ENCODE data around the gene MBTPS1.

The MBTPS1 gene

DNA sequence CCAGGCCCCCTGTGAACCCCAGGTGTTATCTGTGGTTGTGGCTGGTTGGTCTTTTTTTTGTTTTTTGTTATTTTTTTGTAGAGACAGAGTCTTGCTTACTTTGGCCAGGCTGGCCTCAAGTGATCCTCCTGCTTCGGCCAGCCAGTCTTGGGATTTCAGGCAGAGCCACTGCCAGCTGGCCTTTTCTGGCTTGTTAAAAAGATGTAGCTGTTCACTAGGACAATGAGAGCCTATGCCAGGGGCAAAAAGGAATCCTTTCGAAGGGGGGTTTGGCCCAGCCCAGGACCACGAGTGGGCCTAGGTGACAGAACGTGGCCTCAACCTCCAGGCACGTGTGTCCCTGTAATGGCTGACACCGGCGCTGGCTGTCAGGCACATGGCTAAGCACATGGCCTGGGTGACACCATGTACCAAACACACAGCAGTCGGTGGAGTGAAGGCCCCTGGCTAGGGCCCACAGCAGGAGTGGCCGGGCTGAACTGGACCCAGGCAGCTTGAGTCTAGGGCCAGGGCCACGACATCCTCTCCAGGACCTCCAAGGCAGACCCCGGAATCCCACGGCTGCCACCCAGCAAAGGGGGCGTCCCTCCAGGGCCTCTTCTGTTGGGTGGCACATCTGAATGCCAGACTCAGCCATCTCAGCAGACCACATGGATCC is 67.2 kb downstream of the MBTPS1 start:
- no peak for DNase-seq

- DNase-seq = no peak
These were observed 67.9 kb downstream of the MBTPS1 start for GRCh38 chr16:84048871-84049270.

- DNase-seq = no peak
These were observed 68.5 kb downstream of the MBTPS1 start for GRCh38 chr16:84048270-84048669.

DNA sequence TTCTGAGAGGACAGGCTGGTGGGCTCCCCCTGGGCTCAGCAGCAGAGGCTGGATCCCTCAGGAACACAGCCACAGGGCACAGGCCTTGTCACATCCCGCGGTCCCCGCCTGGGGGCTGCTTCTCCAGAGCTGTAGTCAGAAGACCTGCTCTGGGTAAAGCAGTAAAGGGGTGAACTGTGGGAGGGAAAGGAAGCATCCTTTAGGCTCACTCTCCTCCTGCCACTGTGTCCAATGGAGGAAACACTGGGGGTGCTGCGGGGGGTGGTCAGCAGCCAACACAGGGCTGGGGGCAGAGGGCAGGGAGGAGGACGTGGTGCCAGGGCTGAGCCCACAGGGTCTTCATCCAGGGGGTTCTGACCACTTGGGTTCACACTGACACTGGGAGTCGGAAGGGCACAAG is 69.1 kb downstream of the MBTPS1 start:
- no peak for DNase-seq

DNA sequence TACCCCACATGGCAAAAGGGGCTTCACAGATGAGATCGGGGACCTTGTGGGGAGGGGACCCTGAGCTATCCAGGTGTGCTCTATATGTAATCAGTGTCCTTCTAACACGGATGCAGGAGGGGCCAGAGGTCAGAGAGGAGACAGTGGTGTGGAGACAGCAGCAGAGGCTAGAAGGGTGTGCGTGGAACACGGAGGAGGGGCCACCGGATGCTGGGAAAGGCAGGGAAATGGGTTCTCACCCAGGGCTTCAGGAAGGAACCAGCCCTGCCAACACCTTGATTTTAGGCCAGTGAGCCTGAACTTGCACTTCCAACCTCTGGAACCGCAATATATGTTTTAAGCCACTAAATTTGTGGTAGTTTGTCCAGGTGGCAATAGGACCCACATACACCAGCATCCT is 69.5 kb downstream of the MBTPS1 start:
- no peak for DNase-seq

GRCh38 chr16:84045818-84046470 is 70.8 kb downstream of the MBTPS1 start:
- no peak for DNase-seq

DNA sequence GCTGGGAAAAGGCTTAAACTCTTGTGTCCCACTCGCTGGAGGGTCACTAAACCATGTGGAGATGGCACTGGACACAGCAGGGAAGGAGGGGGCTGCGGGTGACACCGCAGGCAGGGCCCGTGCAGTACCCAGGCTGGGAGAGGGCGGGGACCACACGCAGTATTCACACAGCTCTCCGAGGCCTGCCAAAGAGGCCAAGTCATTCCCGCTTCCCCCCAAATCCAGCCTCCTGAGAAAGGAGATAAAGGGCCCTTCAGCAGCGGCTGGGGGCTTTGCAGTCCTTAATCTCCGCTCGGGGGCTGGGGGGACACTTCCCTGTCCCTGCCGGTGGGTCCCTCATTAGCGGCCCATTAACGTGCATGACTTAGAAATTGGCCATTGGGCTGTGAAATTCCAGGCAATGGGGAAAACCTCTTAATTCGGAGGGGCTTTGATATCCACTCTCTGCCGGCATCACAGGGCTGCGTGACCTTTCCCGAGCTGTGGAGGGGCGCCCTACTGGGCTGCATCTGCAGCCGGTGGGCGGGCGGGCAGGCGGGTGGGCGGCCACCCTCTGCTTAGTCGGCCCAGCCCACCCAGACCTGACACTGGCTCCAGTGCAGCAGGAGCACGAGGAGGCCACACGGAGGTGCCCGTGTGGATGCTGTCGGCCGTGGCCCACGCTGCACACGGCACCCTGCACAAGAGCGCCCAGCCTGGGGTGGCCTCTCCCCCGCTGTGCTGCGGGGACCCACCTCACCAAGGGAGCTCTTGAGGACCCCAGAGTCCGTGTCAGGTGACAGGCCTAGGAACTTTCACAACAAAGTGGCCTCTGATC is 71.5 kb downstream of the MBTPS1 start:
- no peak for DNase-seq

DNA sequence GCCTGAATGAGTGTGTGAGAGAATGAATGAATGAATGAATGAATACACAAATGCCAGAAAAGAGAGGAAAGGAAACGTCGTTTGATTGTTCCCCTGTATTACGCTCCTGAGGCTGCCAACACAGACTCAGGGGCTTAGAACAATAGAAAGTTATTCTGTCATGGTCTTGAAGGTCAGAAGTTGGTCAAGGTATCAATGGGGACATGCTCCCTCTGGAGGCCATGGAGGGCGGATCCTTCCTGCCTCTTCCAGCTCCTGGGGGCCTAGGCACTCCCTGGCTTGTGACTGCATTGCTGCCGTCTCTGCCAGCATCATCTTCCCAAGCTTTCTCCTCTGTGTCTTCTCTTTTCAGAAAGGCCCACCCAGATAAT is 72.6 kb downstream of the MBTPS1 start:
- no peak for DNase-seq

GRCh38 chr16:84043486-84044117 is 73.1 kb downstream of the MBTPS1 start:
- no peak for DNase-seq

DNA sequence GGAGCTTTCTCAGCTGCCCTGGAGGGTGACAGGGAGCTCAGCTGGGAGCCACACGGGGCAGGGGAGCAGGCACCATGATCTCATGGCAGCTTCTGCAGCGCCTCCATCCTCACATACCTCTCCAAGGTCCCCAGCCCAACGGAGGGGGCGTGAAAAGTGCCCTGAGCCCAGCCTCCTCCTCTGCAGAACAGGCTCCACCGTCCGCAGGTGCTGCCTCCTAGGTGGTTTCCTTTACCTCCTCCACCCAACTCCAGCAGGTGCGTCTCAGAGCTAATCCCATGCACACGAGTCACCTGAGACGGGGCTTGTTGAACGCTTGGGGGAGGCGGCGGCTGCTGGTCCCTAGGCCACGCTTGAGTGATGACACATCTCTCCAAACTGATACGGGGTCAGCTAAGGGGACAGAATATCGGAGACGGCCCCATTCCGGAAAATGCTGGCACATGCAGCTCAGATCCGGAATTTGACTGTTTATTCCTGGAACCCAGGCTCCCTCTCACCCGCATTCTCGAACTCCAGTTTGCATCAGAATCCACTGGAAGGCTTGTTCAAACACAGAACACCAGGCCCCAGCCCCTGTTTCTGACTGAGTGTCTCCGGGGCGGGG is 73.8 kb downstream of the MBTPS1 start:
- no peak for DNase-seq

GRCh38 chr16:84042308-84042878 is 74.3 kb downstream of the MBTPS1 start, which contains the start of gene SLC38A8:
Gene SLC38A8, minus strand, starts transcription at chr16:84042795. Its CDS starts 638 bp downstream, at chr16:84042157.
- no peak for DNase-seq

- no peak for DNase-seq
These were observed 74.9 kb downstream of the MBTPS1 start for GRCh38 chr16:84041881-84042280.

- DNase-seq = no peak
These were observed 75.6 kb downstream of the MBTPS1 start for GRCh38 chr16:84040823-84041820.

- no peak for DNase-seq
These were observed 76.4 kb downstream of the MBTPS1 start for GRCh38 chr16:84040226-84040822.

- DNase-seq = no peak
These were observed 77.0 kb downstream of the MBTPS1 start for GRCh38 chr16:84039696-84040095.

DNA sequence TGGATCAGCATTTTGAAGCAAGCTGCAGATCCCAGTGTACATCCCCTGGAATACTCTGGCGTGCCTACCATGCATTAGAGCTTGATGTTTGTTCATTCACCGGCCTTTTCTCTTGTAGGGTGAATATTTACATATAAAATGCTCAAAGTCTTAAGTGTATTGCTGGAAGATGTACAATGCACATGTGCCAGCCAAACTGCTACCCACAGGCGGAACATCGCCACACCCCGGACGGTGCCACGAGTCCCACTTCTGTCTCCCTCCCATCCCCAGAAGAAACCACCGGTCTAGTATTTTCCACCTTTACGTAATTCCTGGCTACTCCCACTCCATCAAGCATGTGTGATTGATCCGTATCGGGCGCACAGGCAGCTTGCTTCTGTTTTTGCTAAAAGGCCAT is 78.3 kb downstream of the MBTPS1 start:
- no peak for DNase-seq

DNA sequence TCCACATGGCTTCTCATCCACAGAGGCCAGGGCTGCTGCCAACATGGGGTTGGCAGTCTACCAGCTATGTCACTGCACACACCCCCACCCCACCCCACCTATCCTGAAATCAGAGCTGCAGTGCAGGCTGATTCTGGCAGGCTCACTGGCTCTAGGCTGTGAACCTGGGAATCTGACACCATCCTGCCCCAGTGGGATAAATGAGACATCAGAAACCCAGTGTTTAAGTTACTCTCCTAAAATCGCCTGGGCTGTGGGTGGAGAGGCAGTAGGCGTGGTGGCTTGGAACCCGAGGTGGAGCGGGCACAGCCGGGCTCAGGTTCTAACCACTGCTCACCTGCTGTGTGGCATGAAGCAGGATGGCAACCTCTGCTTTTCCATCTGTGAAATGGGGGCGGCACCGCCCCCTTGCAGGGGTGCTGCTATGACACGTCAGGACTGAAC is 79.7 kb downstream of the MBTPS1 start:
- no peak for DNase-seq

GRCh38 chr16:84036131-84036530 is 80.6 kb downstream of the MBTPS1 start:
- no peak for DNase-seq

DNA sequence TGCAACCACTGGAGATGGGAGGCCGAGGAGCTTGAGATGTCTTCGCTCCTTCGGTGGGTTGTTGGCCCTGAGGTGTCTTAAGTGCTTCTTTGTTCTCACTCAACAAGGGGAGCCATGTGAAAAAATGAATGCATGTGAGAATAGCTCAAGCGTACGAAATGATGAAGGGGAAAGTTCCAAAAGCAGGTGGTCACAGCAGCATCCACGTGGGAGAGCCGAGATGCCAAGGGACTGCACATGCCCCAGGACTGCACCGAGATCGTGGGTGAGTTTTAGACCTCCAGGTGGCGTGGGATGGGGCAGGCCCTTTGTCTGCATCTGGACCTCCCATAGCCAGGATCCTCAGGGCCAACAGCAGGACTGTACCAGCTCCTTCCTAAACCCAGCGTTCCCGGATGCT is 82.2 kb downstream of the MBTPS1 start:
- DNase-seq = no peak

- DNase-seq = no peak
These were observed 83.2 kb downstream of the MBTPS1 start for GRCh38 chr16:84033251-84034195.
